Activated CD8-positive, alpha-beta memory T cell treated with anti-CD3 and anti-CD28 coated beads, Interleukin-2, amount 10 ng/mL, durations not matched to agents 7 days and 5 days (primary cell): ENCODE results near the gene SPINT1. TPM values are rescaled to one million over a fixed set of nuclear protein-coding genes. Genes with fewer than 3 reads are reported as not detected.

ENCODE experiments used
- ATAC-seq: fragments of 150-1000 bp; cut with Tn5 transposase; one replicate; pipeline ENCODE4 v1.10.0; 2021; ENCODE audit warnings: moderate library complexity
- CTCF ChIA-PET: fragments of 350-600 bp; sonication (Branson Sonifier 250); formaldehyde crosslinking; loops from one replicate; lab custom pipeline; 2021; ENCODE audit warnings: antibody characterized with exemption; lab: Charles Lee
- DNase-seq: peaks from one replicate; pipeline ENCODE4 v3.0.0-alpha.2; 2020
- H3K27ac Mint-ChIP-seq: one replicate; pipeline ENCODE4 v1.8.0; 2021; ENCODE audit warnings: mild to moderate bottlenecking, mixed read lengths
- H3K27me3 Mint-ChIP-seq: one replicate; pipeline ENCODE4 v1.8.0; 2021; ENCODE audit warnings: mixed read lengths
- H3K36me3 Mint-ChIP-seq: one replicate; pipeline ENCODE4 v1.8.0; 2021; ENCODE audit warnings: mild to moderate bottlenecking, mixed read lengths
- H3K4me1 Mint-ChIP-seq: one replicate; pipeline ENCODE4 v1.8.0; 2021; ENCODE audit warnings: mixed read lengths
- H3K4me3 Mint-ChIP-seq: one replicate; pipeline ENCODE4 v1.8.0; 2021; ENCODE audit warnings: mild to moderate bottlenecking, moderate library complexity, mixed read lengths
- H3K9me3 Mint-ChIP-seq: one replicate; pipeline ENCODE4 v1.8.0; 2022; ENCODE audit warnings: low read depth, mixed read lengths
- total RNA-seq, 2 experiments: library from RNA; stranded (reverse); gene quantifications; one replicate each; pipeline ENCODE4 v1.2.3, GENCODE V29; 2021

The SPINT1 gene
- total RNA-seq, 2 experiments from 2014 or later = 3.7 to 4.0 TPM

DNA sequence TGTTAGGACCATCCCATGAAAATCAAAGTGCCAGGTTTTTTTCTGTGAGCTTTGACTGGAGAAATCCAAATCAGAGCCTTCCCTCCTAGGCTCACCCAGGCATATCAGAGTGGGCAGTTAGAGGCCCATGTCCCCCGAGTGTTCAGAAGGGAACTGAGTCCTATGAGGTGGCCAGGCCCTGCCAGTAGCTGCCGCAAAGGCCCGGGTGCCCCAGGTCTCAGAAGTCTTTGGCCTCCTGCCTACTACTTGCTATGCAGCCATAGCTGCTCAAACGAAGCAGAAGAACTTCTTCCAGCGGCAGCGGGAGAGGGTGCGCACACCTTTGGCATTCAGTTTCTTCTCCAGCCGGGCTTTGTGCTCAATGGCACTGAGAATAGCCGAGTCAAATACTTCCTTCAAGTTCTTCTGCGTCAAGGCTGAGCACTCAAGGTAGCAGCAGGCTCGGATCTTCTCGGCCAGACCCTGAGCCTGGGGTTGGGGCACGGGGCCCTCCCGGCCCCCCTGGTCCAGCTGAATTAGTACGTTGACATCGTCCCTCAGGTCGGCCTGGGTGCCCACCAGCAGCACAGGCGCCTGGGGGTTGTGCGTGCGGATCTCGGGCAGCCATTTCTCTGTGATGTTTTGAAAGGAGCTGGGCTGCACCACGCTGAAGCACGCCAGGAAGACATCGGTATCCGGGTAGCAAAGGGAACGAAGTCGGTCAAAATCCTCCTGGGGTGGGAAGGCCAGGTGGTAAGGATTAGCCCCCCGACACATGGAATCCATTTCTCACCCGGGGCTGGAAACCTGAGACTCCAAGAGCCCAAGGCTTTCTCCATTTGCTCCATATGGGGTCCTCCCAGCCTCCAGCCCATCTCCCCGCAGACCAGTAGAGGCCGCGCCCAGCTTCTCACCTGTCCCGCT is 29.2 kb downstream of the SPINT1 start:
- Mint-ChIP-seq H3K27ac (no peak overlapping the region), H3K27me3 (peaks cover 18% of the 10 kb centered on the region), H3K9me3 (no peaks in the 10 kb centered on the region), H3K4me3 (peak overlapping the region; percentile 57), H3K36me3 (no peaks in the 10 kb centered on the region), H3K4me1 (peaks cover 7% of the 10 kb centered on the region)
- CTCF ChIA-PET = interaction anchor here (1.3 to 12.6 kb wide), 7 partner anchors 9 to 109 kb away, joined by 3 to 180 read pairs (median 10); partner anchors contain the start of genes GCHFR and VPS18
- ATAC-seq (no peak), DNase-seq (no peak)

DNA sequence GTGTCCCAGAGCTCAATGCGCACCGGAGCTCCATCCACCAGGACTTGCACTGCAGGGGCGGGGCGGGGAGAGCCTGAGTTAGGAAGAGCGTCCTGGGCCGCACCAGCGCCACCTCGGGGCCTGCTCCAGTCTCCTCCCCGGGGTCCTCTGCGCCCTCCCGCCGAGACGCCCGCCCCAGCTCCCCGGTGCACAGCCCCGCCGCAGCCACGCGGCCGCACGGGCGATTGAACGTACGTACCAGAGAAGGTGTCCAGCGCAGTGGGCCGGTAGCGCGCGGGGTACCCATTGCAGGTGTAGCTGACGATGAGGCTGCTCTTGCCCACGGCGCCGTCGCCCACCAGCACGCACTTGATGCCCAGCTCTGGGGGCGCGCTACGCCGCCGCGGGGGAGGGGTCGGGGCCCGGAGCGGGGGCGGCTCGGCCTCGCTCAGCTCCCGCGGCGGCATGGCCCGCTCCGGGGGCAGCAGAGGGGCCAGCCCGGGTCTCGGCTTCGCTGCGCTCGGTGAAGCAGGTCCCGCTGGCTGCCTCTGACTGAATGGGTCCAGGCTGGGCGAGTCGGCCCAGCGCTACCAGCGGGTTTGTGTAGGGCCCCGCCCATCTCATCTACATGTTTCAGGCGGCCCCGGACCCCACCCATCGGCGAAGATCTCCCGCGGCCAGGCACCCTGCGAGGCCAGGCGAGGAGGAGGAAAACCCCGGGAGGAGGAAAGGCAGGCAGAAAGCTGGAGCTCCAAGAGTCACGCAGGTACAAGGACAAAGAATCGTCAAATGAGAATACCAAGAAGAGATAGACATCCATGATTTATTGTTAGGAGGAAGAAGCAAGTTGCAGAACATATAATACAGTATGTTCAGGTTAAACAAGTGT is 30.1 kb downstream of the SPINT1 start, which contains the start of gene RHOV:
Gene RHOV (minus strand): TSS at position 541 of the 868 bp plus-strand sequence. CDS start 95 bp downstream, at position 446.
- H3K27ac Mint-ChIP-seq = no peak within 1 kb of the TSS
- CTCF ChIA-PET = interaction anchor here (1.3 to 12.6 kb wide), 7 partner anchors 8 to 110 kb away, joined by 3 to 180 read pairs (median 10); partner anchors contain the start of genes GCHFR and VPS18

DNA sequence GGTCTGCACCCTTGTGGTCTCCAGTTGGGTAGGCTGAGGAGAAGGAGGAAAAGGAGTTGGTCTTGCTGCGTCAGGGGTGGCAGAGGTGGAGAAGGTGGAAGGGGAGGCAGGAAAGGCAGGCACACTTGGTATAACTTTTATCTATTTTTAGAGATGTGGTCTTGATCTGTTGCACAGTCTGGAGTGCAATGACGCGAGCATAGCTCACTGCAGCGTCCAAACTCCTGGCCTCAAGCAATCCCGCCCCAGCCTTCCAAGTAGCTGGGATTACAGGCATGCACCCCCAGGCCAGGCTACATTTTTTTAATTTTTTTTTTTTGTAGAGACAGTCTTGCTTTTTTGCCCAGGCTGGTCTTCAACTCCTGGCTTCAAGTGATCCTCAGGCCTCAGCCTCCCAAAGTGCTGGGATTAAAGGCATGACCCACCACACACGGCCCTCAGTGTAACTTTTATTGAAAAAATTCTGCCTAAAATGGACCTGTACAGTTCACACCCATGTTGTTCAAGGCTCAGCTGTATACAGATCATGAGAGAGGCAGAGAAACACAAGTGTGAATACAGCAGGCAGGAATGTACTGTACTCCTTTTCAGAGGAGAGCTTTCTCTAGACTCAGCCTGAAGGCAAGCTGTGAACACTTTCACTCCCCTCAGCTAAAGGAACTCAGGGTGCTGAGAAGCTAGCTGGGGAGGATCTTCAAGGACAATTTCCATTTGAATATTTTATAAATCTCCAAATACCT is 32.3 kb downstream of the SPINT1 start:
- H3K9me3 Mint-ChIP-seq = no peaks in the 10 kb centered on the region
- ATAC-seq (no peak), DNase-seq (no peak)
- CTCF ChIA-PET = interaction anchor here (0.9 to 12.6 kb wide), 3 partner anchors 14 to 18 kb away, joined by 4 to 180 read pairs (median 64); partner anchors contain the start of gene VPS18
- H3K4me1 Mint-ChIP-seq = peaks cover 17% of the 10 kb centered on the region
- no peak overlapping the region for H3K4me3 Mint-ChIP-seq
- H3K27me3 Mint-ChIP-seq = peaks cover 18% of the 10 kb centered on the region
- no peak overlapping the region for H3K27ac Mint-ChIP-seq
- no peaks in the 10 kb centered on the region for H3K36me3 Mint-ChIP-seq

More for the DNA sequence above, 30.1 kb downstream of the SPINT1 start, which contains the start of gene RHOV:
- H3K4me3 Mint-ChIP-seq = peak within 1 kb of the TSS; percentile 57
- no peaks in the 10 kb centered on the region for H3K9me3 Mint-ChIP-seq
- H3K4me1 Mint-ChIP-seq = peaks cover 11% of the 10 kb centered on the region
- H3K36me3 Mint-ChIP-seq = no peaks in the 10 kb centered on the region
- ATAC-seq (peak; percentile 84), DNase-seq (peak; percentile 56)
- H3K27me3 Mint-ChIP-seq = peaks cover 18% of the 10 kb centered on the region

DNA sequence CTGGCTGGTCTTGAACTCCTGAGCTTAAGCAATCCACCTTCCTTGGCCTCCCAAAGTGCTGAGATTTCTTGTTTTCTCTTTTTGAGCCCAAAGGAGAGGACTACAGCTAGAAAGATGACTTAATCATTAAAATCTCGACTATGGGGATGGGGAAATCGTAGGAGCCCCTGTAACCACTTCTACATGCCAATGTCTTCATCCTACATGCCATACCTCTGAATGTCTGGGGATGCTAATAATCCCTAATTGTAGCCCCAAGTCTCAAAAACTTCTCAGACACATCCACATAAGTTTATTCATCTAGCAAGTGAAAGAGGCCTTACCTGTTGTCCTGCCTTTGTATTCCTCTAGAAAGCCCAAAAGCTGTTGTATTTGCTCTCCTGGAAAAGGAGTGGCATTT is 33.8 kb downstream of the SPINT1 start:
- H3K9me3 Mint-ChIP-seq = no peaks in the 10 kb centered on the region
- no peak overlapping the region for H3K4me3 Mint-ChIP-seq
- no peak overlapping the region for H3K27ac Mint-ChIP-seq
- ATAC-seq = no peak
- H3K4me1 Mint-ChIP-seq = peaks cover 17% of the 10 kb centered on the region
- peaks cover 12% of the 10 kb centered on the region for H3K27me3 Mint-ChIP-seq
- H3K36me3 Mint-ChIP-seq = no peaks in the 10 kb centered on the region
- DNase-seq = no peak
- CTCF ChIA-PET = interaction anchor here (1.3 to 12.6 kb wide), 4 partner anchors 8 to 20 kb away, joined by 3 to 180 read pairs (median 50); partner anchors contain the start of gene VPS18

DNA sequence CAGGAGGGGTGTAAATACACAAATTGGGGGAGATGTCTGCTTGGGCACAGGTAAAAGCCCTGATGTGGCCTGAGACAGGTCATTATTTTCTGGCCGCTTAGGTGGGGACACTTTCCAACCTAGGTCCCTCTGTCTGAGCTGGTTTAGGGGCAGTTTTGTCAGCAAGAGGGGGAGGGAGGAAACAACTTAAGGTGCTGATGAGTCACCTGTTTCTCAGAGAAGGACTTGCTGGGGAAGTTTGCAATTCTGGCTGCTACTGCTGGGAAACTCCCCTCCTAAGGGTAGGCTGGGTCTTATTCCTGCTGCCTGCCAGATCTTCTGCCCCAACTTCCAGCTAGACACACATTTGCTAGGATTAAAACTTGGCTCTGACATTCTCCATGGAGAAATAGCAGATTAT is 34.9 kb downstream of the SPINT1 start:
- no peaks in the 10 kb centered on the region for H3K36me3 Mint-ChIP-seq
- DNase-seq (no peak), ATAC-seq (peak; percentile 52)
- H3K9me3 Mint-ChIP-seq = no peaks in the 10 kb centered on the region
- no peak overlapping the region for H3K27ac Mint-ChIP-seq
- H3K4me1 Mint-ChIP-seq = peaks cover 16% of the 10 kb centered on the region
- CTCF ChIA-PET = interaction anchor here (0.6 to 12.6 kb wide), 6 partner anchors 9 to 44 kb away, joined by 3 to 180 read pairs (median 19); partner anchors contain the start of gene VPS18
- peaks cover 8% of the 10 kb centered on the region for H3K27me3 Mint-ChIP-seq
- no peak overlapping the region for H3K4me3 Mint-ChIP-seq

DNA sequence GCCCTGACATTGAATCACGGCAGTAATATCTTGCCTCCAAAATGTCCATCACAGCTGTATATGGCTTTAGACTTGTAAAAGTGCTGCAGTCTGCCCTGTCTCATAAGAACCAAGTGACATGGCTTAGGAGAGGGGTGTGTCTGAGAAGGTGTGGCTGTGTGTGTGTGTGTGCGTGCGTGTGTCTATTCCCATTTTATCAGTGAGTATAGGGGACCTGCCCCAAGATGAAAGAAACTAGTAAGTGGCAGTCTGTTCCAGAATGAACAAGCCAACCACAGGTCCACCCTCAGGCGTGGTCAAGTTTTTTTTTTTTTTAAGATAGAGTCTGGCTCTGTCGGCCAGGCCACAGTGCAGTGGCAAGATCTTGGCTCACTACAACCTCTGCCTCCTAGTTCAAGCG is 35.8 kb downstream of the SPINT1 start:
- Mint-ChIP-seq H3K4me3 (no peak overlapping the region), H3K27ac (no peak overlapping the region), H3K4me1 (peaks cover 20% of the 10 kb centered on the region), H3K27me3 (peaks cover 5% of the 10 kb centered on the region), H3K36me3 (no peaks in the 10 kb centered on the region), H3K9me3 (no peaks in the 10 kb centered on the region)
- ATAC-seq (peak; percentile 34), DNase-seq (no peak)
- CTCF ChIA-PET = interaction anchor here (6.4 to 12.6 kb wide), 2 partner anchors 15 to 22 kb away, joined by 35 to 180 read pairs; partner anchors contain the start of gene VPS18

DNA sequence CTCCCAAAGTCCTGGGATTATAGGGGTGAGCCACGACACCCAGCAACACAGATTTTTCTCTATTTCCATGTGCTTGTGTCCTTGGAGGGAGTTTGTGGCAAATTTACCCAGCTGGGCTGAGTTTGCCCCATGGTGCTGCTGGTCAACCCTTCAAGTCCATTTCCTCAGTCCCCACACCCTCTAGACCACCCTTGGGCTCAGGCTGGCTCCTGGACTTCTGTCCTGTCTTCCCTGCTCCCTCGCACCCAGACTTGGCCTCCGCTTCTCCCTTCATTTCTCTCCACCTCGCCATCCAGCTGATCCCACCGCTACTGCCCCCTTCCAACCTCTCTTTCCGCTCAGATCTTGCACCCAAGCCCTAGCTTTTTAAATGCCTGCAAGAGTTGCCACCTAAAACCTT is 37.5 kb downstream of the SPINT1 start:
- Mint-ChIP-seq H3K4me3 (no peak overlapping the region), H3K36me3 (no peaks in the 10 kb centered on the region), H3K27me3 (peaks cover 2% of the 10 kb centered on the region), H3K4me1 (peaks cover 27% of the 10 kb centered on the region), H3K9me3 (no peaks in the 10 kb centered on the region), H3K27ac (no peak overlapping the region)
- DNase-seq (no peak), ATAC-seq (no peak)
- CTCF ChIA-PET = interaction anchor here (0.7 to 6.4 kb wide), 8 partner anchors 8 to 32 kb away, joined by 3 to 35 read pairs (median 4); partner anchors contain the start of genes RHOV and VPS18

DNA sequence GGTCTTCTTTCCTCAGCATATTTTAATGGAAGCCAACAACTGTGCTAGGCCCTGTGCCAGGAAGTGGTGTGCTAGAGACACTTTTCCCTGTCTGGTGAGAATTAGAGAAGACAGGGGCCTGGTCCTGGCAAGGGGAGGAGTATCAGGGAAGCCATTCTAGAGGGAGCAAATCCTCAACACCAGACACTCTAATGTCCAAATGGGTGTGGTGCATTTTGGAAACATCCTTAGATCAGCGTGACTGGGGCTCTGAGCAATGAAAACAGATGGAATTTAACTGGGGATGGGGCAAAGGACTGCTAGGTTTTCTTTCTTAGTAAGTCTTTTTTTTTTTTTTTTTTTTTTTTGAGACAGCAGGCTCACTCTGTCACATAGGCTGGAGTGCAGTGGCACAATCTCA is 42.7 kb downstream of the SPINT1 start:
- Mint-ChIP-seq H3K27ac (no peak overlapping the region), H3K9me3 (no peaks in the 10 kb centered on the region), H3K36me3 (no peaks in the 10 kb centered on the region), H3K4me1 (peaks cover 17% of the 10 kb centered on the region), H3K27me3 (peaks cover 2% of the 10 kb centered on the region), H3K4me3 (no peak overlapping the region)
- no peak for ATAC-seq
- CTCF ChIA-PET = interaction anchor here (0.5 to 4.5 kb wide), 6 partner anchors 15 to 373 kb away, joined by 3 to 71 read pairs (median 4); no protein-coding TSS in a partner anchor
- DNase-seq = no peak

DNA sequence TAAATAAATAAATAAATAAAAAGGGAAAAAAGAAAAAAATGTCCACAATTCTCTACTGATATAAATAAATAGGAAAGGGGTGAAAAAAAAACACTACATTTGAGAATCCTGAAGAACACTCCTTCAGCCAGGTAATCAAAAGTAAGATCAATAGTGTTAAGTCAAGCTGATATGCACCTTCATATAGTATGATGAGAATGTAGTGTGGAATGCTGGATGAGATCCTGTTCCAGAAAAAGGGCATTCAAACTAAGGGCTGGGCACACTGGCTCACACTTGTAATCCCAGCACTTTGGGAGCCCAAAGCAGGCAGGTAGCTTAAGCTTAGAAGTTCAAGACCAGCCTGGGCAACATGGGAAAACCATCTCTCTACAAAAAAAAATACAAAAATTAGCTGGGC is 45.3 kb downstream of the SPINT1 start:
- H3K4me3 Mint-ChIP-seq = no peak overlapping the region
- ATAC-seq (no peak), DNase-seq (no peak)
- no peak overlapping the region for H3K27ac Mint-ChIP-seq
- CTCF ChIA-PET = interaction anchor here (1.2 to 5.9 kb wide), 3 partner anchors 15 to 34 kb away, joined by 3 to 223 read pairs (median 64); partner anchors contain the start of gene RHOV
- peaks cover 29% of the 10 kb centered on the region for H3K4me1 Mint-ChIP-seq
- H3K27me3 Mint-ChIP-seq = peaks cover 2% of the 10 kb centered on the region
- no peaks in the 10 kb centered on the region for H3K9me3 Mint-ChIP-seq
- no peaks in the 10 kb centered on the region for H3K36me3 Mint-ChIP-seq

DNA sequence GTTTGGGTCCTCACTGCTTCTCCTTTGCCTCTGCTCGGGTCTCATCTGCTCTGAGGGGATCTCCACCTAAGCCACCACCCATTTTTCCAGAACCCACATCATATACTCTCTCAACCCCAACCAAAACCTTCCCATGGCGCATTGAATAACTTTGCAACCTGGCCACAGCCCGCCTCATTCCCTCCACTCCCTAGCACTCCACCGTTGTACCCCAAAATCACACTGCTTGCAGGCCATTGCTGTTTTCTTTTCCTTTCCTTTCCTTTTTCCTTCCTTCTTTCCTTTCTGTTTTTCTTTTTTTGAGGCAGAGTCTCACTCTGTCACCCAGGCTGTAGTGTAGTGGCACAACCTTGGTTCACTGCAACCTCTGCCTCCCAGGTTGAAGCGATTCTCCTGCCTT is 47.3 kb downstream of the SPINT1 start:
- no peaks in the 10 kb centered on the region for H3K27me3 Mint-ChIP-seq
- H3K27ac Mint-ChIP-seq = no peak overlapping the region
- CTCF ChIA-PET = interaction anchor here (1.1 to 5.9 kb wide), 12 partner anchors 9 to 293 kb away, joined by 3 to 223 read pairs (median 5); partner anchors contain the start of gene RHOV
- no peaks in the 10 kb centered on the region for H3K9me3 Mint-ChIP-seq
- no peak for ATAC-seq
- DNase-seq = no peak
- H3K4me3 Mint-ChIP-seq = no peak overlapping the region
- peaks cover 31% of the 10 kb centered on the region for H3K4me1 Mint-ChIP-seq
- H3K36me3 Mint-ChIP-seq = peaks cover 2% of the 10 kb centered on the region

DNA sequence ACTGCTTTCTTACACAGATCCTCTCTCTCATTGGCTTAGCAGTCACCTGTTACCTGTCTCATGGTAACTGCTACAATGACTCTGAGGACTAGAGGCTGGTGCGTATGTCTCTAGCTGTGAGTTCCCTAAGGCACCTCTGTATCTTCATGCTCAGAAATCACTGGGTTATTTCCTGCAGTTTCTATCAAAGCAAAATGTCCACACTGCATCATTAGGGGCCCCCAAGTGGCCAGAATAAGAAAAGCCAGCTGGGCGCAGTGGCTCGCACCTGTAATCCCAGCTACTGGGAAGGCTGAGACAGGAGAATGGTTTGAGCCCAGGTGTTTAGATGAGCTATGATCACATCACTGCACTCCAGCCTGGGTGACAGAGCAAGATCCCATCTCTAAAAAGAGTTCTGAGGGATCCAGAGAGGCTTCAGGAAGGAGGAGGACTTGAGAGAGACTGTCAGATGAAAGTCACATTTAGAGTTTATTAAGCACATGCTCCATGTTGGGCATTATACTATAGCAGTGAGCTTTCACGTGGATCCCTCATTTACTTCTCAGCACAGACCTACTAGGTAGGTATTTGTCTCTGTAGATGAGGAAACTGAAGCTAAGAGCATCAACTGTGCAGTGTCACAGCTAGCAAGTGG is 48.1 kb downstream of the SPINT1 start:
- CTCF ChIA-PET = interaction anchor here (0.6 to 5.9 kb wide), 23 partner anchors 10 to 326 kb away, joined by 3 to 223 read pairs (median 5); partner anchors contain the start of gene RHOV
- H3K27me3 Mint-ChIP-seq = no peaks in the 10 kb centered on the region
- H3K4me1 Mint-ChIP-seq = peaks cover 32% of the 10 kb centered on the region
- DNase-seq (peak; percentile 59), ATAC-seq (no peak)
- no peak overlapping the region for H3K4me3 Mint-ChIP-seq
- H3K36me3 Mint-ChIP-seq = peaks cover 3% of the 10 kb centered on the region
- no peaks in the 10 kb centered on the region for H3K9me3 Mint-ChIP-seq
- H3K27ac Mint-ChIP-seq = no peak overlapping the region
